Right ventricle myocardium superior (tissue), 1 donor: Measurements from ENCODE around the gene CFAP74. TPM values are rescaled to one million over a fixed set of nuclear protein-coding genes. Genes with fewer than 3 reads are reported as not detected.

Experiments
- ATAC-seq: fragments of 200-7000 bp; cut with Tn5 transposase; one replicate; pipeline ENCODE4 v1.9.1; 2020; ENCODE audit warnings: mild to moderate bottlenecking; ENCODE audit not compliant: poor library complexity
- DNase-seq: peaks from one replicate; pipeline ENCODE4 v3.0.0-alpha.2; 2020
- intact Hi-C: fragments of 100-400 bp; cut with DNase I; formaldehyde crosslinking; loops from one replicate; pipeline ENCODE4 v1.11.2; 2022
- total RNA-seq: library from RNA; stranded (reverse); fragmentation: NEBNext Ultra II Directional; extraction: Animal tissue kit (Norgen Biotek cat#: 25700); gene quantifications from one replicate; pipeline ENCODE4 v1.2.1, GENCODE V29; 2021
- donor health status: DM: no; HTN: yes; CAD: no; lungs with severe emphysema.

CFAP74 gene
- total RNA-seq, 1 donor from 2014 or later = not detected

DNA sequence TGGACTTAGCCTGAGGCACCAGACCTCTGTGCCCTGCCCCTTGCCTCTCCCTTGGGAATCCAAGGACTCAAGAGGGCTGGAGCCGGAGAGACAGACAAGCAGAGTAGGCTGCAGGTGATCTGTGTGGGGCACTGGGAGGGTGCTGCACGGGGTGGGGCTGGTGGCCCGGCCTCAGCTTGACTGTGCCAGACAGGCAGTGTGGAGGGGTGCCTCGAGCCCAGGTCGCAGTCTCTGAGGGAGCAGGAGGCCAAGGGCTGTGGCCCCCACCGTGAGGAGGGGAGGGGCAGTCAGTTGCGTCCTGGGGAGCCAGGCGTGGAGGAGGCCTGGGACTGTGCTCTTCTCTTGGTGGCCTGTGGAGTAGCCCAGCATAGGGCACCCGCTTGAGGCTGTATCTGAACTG lies 19.6 kb upstream of the CFAP74 start:
- DNase-seq = no peak
- ATAC-seq = no peak
- intact Hi-C loops = no loop called here

DNA sequence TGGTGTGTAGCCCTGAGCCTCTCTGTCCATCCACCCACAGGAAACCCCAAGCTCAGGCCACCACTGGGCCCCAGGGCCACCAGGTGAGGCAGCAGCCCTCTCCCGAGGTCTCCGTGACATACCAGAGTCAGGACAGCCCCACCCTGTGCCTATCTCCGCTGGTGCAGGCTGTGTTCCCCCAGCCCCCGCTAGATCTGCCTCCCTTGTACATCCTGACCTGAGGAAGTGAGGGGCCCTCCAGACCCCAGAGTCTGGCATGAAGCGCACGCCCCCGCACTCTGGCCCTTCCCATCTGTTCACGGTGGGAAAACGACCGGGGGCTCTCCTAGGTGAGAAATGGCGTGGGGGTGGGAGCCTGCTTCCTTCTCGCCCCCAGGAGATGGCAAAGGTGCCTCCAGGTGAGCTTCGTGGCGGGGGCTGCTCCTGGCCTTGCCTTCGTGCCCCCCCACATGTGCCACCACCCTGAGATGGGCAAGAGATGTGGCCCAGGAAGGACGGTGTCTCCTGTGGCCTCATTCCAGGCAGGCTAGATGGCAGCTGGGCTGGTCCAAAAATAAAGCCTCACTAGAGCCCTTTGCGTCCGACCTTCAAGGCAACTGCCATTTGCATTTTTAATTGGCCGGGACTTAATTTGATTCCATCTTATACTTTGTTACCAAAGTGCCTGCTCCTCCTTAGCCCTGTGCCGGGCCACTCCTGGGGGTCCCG lies 18.6 kb upstream of the CFAP74 start:
- DNase-seq (no peak), ATAC-seq (no peak)
- intact Hi-C loops = no loop called here

GRCh38 chr1:2021550-2021949 lies 18.0 kb upstream of the CFAP74 start:
- DNase-seq (no peak), ATAC-seq (no peak)
- intact Hi-C loops = no loop called here

DNA sequence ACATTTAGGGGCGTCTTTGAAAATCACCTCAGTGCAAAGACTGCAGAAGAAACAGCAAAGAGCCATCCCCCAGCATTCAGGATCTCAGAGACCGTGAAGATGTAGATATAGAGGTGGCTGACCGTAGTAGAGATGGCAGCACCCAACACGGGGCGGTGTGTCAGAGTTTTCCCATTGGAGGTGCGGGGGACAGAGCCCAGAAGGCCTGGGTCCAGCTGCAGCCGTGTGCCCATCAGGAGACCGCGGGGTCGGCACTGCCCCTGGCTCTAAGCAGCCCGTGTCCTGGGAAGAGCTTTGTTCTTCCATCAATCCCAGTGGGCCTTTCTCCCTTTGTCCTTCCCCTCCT lies 16.7 kb upstream of the CFAP74 start:
- DNase-seq = no peak
- intact Hi-C loops = no loop called here
- ATAC-seq = no peak

- DNase-seq (no peak), ATAC-seq (no peak)
These were observed 16.2 kb upstream of the CFAP74 start for GRCh38 chr1:2019571-2020309.

DNA sequence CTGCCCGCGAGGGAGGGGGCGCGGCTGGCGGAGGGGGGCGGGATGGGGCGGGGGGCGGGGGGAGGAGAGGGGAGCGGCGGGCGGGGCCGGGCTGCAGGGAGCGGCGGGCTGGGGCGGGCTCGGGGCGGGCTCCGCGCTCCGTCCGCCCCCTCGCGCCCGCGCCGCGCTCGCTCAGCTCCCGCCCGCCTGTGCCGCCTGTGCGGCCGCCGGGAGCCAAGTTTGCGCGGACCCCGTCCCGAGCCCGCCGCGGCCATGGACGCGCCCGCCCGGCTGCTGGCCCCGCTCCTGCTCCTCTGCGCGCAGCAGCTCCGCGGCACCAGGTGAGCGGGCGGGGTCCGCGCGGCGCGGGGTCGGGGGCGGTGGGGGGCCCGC lies 15.6 kb upstream of the CFAP74 start, which contains the start of gene GABRD:
GABRD (plus strand) TSS at position 174 of the 372 bp plus-strand sequence; CDS start at position 253, 79 bp downstream.
- intact Hi-C loops = no loop called here
- DNase-seq = no peak
- ATAC-seq = no peak

More at GRCh38 chr1:2019571-2020309, 16.2 kb upstream of the CFAP74 start:
- intact Hi-C loops = no loop called here

- intact Hi-C loops = no loop called here
- ATAC-seq (no peak), DNase-seq (no peak)
These were observed 14.9 kb upstream of the CFAP74 start for GRCh38 chr1:2018217-2019171.

GRCh38 chr1:2016123-2016522 lies 12.5 kb upstream of the CFAP74 start:
- intact Hi-C loops = no loop called here
- ATAC-seq (no peak), DNase-seq (no peak)

- ATAC-seq (no peak), DNase-seq (no peak)
- intact Hi-C loops = no loop called here
These were observed 11.5 kb upstream of the CFAP74 start for GRCh38 chr1:2014741-2015735.

GRCh38 chr1:2014181-2014580 lies 10.6 kb upstream of the CFAP74 start:
- intact Hi-C loops = no loop called here
- ATAC-seq = no peak

DNA sequence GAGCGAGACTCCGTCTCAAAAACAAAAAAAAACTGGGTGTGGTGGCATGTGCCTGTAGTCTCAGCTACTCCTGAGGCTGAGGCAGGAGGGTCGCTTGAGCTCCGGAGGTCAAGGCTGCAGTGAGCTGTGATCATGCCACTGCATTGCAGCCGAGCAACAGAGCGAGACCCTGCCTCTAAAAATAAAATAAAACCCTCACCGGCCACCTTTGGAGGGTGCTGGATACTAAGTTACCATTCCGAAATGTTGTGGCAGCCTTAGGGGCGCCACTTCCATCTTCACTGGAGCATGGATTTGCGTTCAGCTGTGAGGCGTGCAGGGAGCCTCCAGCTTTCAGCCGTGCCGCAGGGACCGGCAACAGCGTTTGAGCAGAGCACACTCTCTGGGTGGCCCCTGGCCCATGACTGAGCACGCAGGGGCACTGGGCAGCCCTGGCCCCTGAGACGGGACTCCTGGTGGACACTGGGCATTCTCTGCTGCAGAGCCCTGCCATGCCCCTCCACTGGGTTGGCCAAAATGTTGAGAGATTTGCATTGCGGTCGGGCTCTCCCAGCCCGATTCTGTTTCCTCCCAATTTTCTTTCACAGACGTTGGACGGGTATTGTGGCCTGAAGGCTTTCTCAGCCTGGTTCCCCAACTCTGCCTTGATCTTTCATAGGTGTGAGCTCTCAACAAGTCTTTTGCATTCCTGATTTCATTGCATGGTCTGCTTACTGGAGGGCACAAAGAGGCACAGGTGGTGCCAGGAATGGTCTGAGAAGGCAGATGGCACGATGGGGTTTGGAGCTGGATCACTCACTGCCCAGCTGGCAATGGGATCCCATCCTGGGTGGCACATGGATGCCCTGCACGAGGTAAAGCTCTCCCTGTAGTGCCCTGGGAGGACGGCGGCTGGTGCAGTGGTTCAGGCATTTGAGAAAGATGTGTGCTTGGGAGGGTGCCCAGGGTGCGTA lies 5.8 kb upstream of the CFAP74 start:
- no peak for DNase-seq
- no peak for ATAC-seq
- intact Hi-C loops = no loop called here

More at GRCh38 chr1:2014181-2014580, 10.6 kb upstream of the CFAP74 start:
- no peak for DNase-seq

GRCh38 chr1:2004856-2005255 lies 1.3 kb upstream of the CFAP74 start:
- intact Hi-C loops = no loop called here
- DNase-seq = no peak
- no peak for ATAC-seq

DNA sequence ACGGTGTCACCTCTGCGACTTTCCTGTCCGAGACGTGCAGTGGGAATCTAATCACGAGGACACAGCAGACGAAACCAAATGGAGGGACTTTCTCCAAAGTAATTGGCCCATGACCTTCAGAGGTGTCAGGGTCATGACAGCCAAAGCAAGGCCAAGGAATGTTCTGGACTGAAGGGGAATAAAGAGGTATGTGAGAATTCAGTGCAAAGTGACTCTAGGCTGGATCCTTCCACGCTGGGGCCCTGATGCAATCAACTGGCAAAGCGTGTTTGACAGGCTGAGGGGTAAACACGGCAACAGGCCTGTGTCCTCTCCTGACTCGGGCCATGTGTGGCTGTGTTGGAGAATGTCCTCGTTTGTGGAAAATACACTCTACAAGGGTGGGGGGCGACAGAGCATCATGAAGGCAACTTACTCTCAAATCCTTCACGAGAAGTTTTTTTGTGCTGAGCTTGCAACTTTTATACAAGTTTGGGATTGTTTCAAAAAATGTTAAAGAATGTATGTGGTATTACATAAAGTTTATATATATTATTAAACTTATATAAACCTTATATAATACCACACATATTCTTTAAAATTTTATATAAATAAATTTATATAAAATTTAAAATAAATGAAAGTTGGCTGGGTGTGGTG lies 1.7 kb downstream of the CFAP74 start:
- ATAC-seq (no peak), DNase-seq (no peak)
- intact Hi-C loops = no loop called here

GRCh38 chr1:2000850-2001249 lies 2.7 kb downstream of the CFAP74 start:
- intact Hi-C loops = no loop called here
- DNase-seq (no peak), ATAC-seq (no peak)

GRCh38 chr1:2000432-2000831 lies 3.2 kb downstream of the CFAP74 start:
- intact Hi-C loops = no loop called here
- DNase-seq = no peak
- ATAC-seq = no peak

DNA sequence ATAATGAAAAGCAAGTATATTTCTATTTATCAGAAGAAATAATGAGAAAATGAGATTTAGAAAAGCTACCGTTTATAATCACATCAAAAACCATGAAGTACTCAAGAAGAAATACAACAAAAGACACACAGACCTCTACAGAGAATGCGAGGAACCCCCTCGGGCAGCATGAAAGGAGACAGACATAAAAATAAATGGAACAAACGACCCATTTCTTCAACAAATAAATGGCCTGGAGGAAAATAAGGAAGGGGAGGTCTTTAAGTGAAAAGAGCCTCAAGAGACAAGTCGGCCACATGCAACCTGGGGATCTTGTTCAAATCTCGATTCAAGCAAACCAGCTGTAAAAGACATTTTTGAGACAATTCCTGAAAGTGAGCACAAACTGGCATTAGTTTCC lies 6.0 kb downstream of the CFAP74 start:
- intact Hi-C loops = no loop called here
- ATAC-seq = no peak
- DNase-seq = no peak

GRCh38 chr1:1996207-1996651 lies 7.4 kb downstream of the CFAP74 start:
- ATAC-seq = no peak
- intact Hi-C loops = no loop called here
- no peak for DNase-seq
